ENCODE data around the gene RMI1.

- TF ChIP-seq POLR2A (IDR thresholded peaks at IDR 0.05; ENCODE audit: low read depth, low read length) (no peak), TAF1 (IDR thresholded peaks at IDR 0.05; ENCODE audit: borderline replicate concordance, low read depth, low read length) (no peak)
Measured at GRCh38 chr9:84027201-84027600, 46.6 kb downstream of the RMI1 start.
